GM13977 (cell line): ENCODE measurements around the gene THSD8.
A peak's percentile ranks its signal among the peaks of the same experiment; 100 is the strongest.

Source experiments
- DNase-seq: peaks from one replicate; pipeline ENCODE4 v3.0.0; 2012; ENCODE audit warnings: low spot score
- CTCF ChIP-seq: IDR thresholded peaks from 2 replicates; pipeline ENCODE4 v1.5.1; 2012; ENCODE audit warnings: mild to moderate bottlenecking, control low read depth; ENCODE audit not compliant: insufficient read depth; ENCODE audit errors: extremely low read depth, missing control alignments
- in situ Hi-C: fragments of 300-500 bp; cut with MboI; formaldehyde crosslinking; loops from one replicate; pipeline ENCODE4 v1.12.0; 2022; ENCODE audit warnings: low sequenced_read_pairs, low pct_unique_long_range_greater_than_20kb, mixed read lengths, inconsistent platforms; ENCODE audit not compliant: unreplicated experiment

THSD8 gene

GRCh38 chr19:12788682-12789097, 13.2 kb upstream of the THSD8 start:
- in situ Hi-C loops: no loop called here
- TF ChIP-seq CTCF: peak; percentile 7
- peak; percentile 89 for DNase-seq

GRCh38 chr19:12789098-12789903, 12.6 kb upstream of the THSD8 start:
- in situ Hi-C loops: no loop called here
- TF ChIP-seq CTCF: no peak
- no peak for DNase-seq

- no peak for TF ChIP-seq CTCF
- DNase-seq: peak; percentile 98
- in situ Hi-C loops: no loop called here
Measured at GRCh38 chr19:12789904-12790619, 11.8 kb upstream of the THSD8 start.

GRCh38 chr19:12790628-12791344, 11.1 kb upstream of the THSD8 start:
- in situ Hi-C loops: no loop called here
- no peak for TF ChIP-seq CTCF
- DNase-seq: no peak

- no peak for TF ChIP-seq CTCF
- in situ Hi-C loops: no loop called here
- peak; percentile 95 for DNase-seq
Measured at GRCh38 chr19:12791345-12792050, 10.4 kb upstream of the THSD8 start, which contains the start of gene JUNB. Gene JUNB (plus strand): TSS chr19:12791486. CDS start chr19:12791772, 286 bp downstream.
